Thyroid gland (tissue), 4 donors: ENCODE data around the gene TSR2. TPM values are rescaled to one million over a fixed set of nuclear protein-coding genes. Genes with fewer than 3 reads are reported as not detected.

Source experiments
- DNase-seq, 2 donors: peaks; one replicate each; pipeline ENCODE4 v3.0.0-alpha.2; 2019
- H3K27ac ChIP-seq, 3 donors: fragments of 200-600 bp; sonication (generic); 1 replicate in 2 of 3; 2 replicates in 1 of 3; pipeline ENCODE4 v1.5.1; 2016 to 2019; ENCODE audit warnings: mild to moderate bottlenecking in 1 of 3, moderate library complexity in 1 of 3
- H3K27me3 ChIP-seq: fragments of 200-600 bp; sonication (generic); one replicate; pipeline ENCODE4 v1.5.1; 2019
- H3K36me3 ChIP-seq, 2 donors: fragments of 200-600 bp; sonication (generic); one replicate each; pipeline ENCODE4 v1.5.1; 2016 to 2019
- H3K4me1 ChIP-seq, 2 donors: fragments of 200-600 bp; sonication (generic); one replicate each; pipeline ENCODE4 v1.5.1; 2017 to 2019
- H3K4me3 ChIP-seq, 3 donors: fragments of 200-600 bp; sonication (generic); replicated peaks in 1 of 3; 1 replicate in 2 of 3; 2 replicates in 1 of 3; pipeline ENCODE4 v1.5.1; 2016; ENCODE audit warnings: mild to moderate bottlenecking in 1 of 3
- H3K9me3 ChIP-seq: fragments of 200-600 bp; sonication (generic); one replicate; pipeline ENCODE4 v1.5.1; 2017
- CTCF ChIP-seq, 6 experiments: fragments of 200-600 bp in 3 of 6; fragments of 450-650 bp in 3 of 6; sonication (generic) in 3 of 6; IDR thresholded peaks; one replicate each; pipeline ENCODE4 v1.5.1; 2016 to 2019; ENCODE audit warnings: antibody characterized with exemption in 6 of 6, mild to moderate bottlenecking in 2 of 6, inconsistent platforms in 1 of 6, moderate library complexity in 1 of 6
- POLR2A ChIP-seq, 2 donors: fragments of 450-650 bp; IDR thresholded peaks; one replicate each; pipeline ENCODE4 v1.6.1; 2017; ENCODE audit warnings: antibody characterized with exemption in 2 of 2, mild to moderate bottlenecking in 2 of 2, moderate library complexity in 1 of 2
- WGBS, 2 donors: methylation state at CpG; one replicate each; pipeline ENCODE4 v1.1.5; 2017; 5-methylcytosine and 5-hydroxymethylcytosine counted together
- intact Hi-C: fragments of 100-400 bp; cut with DNase I; formaldehyde crosslinking; loops from one replicate; pipeline ENCODE4 v1.15.1; 2023
- total RNA-seq, 4 donors: library from RNA; depleted of rRNA; stranded (reverse); fragments of >200 nt; gene quantifications; one replicate each; pipeline ENCODE4 v1.2.3, GENCODE V29; 2016

Gene TSR2
- total RNA-seq, 4 donors from 2014 or later = 27.9 to 39.0 (median 34.3) TPM

- WGBS, 2 donors = 48 to 50% methylated on average over 10 to 13 of the region's 14 CpGs
- DNase-seq = no peak
- no peaks in the 10 kb centered on the region for H3K9me3 ChIP-seq
- H3K27me3 ChIP-seq = no peaks in the 10 kb centered on the region
- TF ChIP-seq POLR2A (IDR thresholded peaks at IDR 0.05) (no peak), CTCF (IDR thresholded peaks at IDR 0.05) (no peak)
- no peak overlapping the region for H3K27ac ChIP-seq
- no peaks in the 10 kb centered on the region for H3K4me1 ChIP-seq
- no peaks in the 10 kb centered on the region for H3K36me3 ChIP-seq
- H3K4me3 ChIP-seq = no peak overlapping the region
- intact Hi-C loops = no loop called here
Observed at GRCh38 chrX:54423161-54423888, 16.9 kb upstream of the TSR2 start.

- intact Hi-C loops = no loop called here
- Histone ChIP-seq H3K9me3 (no peaks in the 10 kb centered on the region), H3K4me1 (no peaks in the 10 kb centered on the region), H3K27me3 (no peaks in the 10 kb centered on the region), H3K27ac (no peak overlapping the region), H3K4me3 (no peak overlapping the region), H3K36me3 (no peaks in the 10 kb centered on the region)
- DNase-seq = no peak
- WGBS, 2 donors = 71 to 79% methylated on average over 2 of the region's 2 CpGs
- no peak for TF ChIP-seq POLR2A (IDR thresholded peaks at IDR 0.05)
- no peak for TF ChIP-seq CTCF (IDR thresholded peaks at IDR 0.05)
Observed at GRCh38 chrX:54427837-54428424, 12.3 kb upstream of the TSR2 start.

- Histone ChIP-seq H3K27ac (no peak overlapping the region), H3K27me3 (no peaks in the 10 kb centered on the region), H3K4me3 (no peak overlapping the region), H3K36me3 (no peaks in the 10 kb centered on the region), H3K4me1 (no peaks in the 10 kb centered on the region), H3K9me3 (no peaks in the 10 kb centered on the region)
- DNase-seq = no peak
- TF ChIP-seq CTCF (IDR thresholded peaks at IDR 0.05) (no peak), POLR2A (IDR thresholded peaks at IDR 0.05) (no peak)
- intact Hi-C loops = no loop called here
Observed at GRCh38 chrX:54430519-54430918, 9.7 kb upstream of the TSR2 start.

- TF ChIP-seq POLR2A (IDR thresholded peaks at IDR 0.05) (no peak), CTCF (IDR thresholded peaks at IDR 0.05) (no peak)
- WGBS, 2 donors = 85 to 94% methylated on average over 2 of the region's 2 CpGs
- intact Hi-C loops = no loop called here
Observed at GRCh38 chrX:54435121-54435520, 5.1 kb upstream of the TSR2 start.

GRCh38 chrX:54442790-54443189, 2.6 kb downstream of the TSR2 start:
- TF ChIP-seq POLR2A (IDR thresholded peaks at IDR 0.05) (no peak), CTCF (IDR thresholded peaks at IDR 0.05) (no peak)
- intact Hi-C loops = no loop called here
- H3K9me3 ChIP-seq = no peaks in the 10 kb centered on the region
- no peak overlapping the region for H3K4me3 ChIP-seq
- no peaks in the 10 kb centered on the region for H3K4me1 ChIP-seq
- no peaks in the 10 kb centered on the region for H3K36me3 ChIP-seq
- no peaks in the 10 kb centered on the region for H3K27me3 ChIP-seq
- no peak for DNase-seq
- H3K27ac ChIP-seq = no peak overlapping the region

More at GRCh38 chrX:54435121-54435520, 5.1 kb upstream of the TSR2 start:
- H3K27ac ChIP-seq = no peak overlapping the region
- H3K4me3 ChIP-seq = no peak overlapping the region
- H3K9me3 ChIP-seq = no peaks in the 10 kb centered on the region
- DNase-seq = no peak
- H3K36me3 ChIP-seq = no peaks in the 10 kb centered on the region
- H3K4me1 ChIP-seq = no peaks in the 10 kb centered on the region
- no peaks in the 10 kb centered on the region for H3K27me3 ChIP-seq
